ENCODE results near the gene TSPAN9. TPM values are rescaled to one million over a fixed set of nuclear protein-coding genes. Genes with fewer than 3 reads are reported as not detected.

The TSPAN9 gene
- total and polyA plus RNA-seq, 9 of the 15 experiments (the other 6 are each of a cell fraction or from before 2014, with no cell fraction given): 0.23 to 2.1 (median 0.60) TPM; not detected in 2

- TF ChIP-seq TOE1 (IDR thresholded peaks at IDR 0.05; ENCODE audit: borderline replicate concordance) (no peak), TOE1 (CRISPR knock-in tag; IDR thresholded peaks at IDR 0.05; ENCODE audit: borderline replicate concordance, low read depth) (no peak), RUNX1 (IDR thresholded peaks at IDR 0.05; ENCODE audit: low read depth) (no peak), NEUROD1 (IDR thresholded peaks at IDR 0.05; ENCODE audit: borderline replicate concordance, low read depth, low read length, partially characterized antibody) (no peak), RBM15 (IDR thresholded peaks at IDR 0.05; ENCODE audit: insufficient read depth, low read length) (no peak), ZFPM2 (CRISPR knock-in tag; IDR thresholded peaks at IDR 0.05) (no peak)
These were observed 188.2 kb downstream of the TSPAN9 start (continued) for GRCh38 chr12:3265406-3265805.

- no TSS peak for BruUV-seq (replicated peaks)
- Histone ChIP-seq H3K27ac (ENCODE audit: extremely low read depth, low read depth, low read length) (no peak overlapping the region), H3K4me3 (no peak overlapping the region), H3K9me1 (ENCODE audit: control insufficient read depth, insufficient read depth, low read length) (no peaks in the 10 kb centered on the region), H3K36me3 (ENCODE audit: control insufficient read depth, insufficient read depth, low read length) (no peaks in the 10 kb centered on the region), H4K20me1 (replicated peaks; ENCODE audit: control insufficient read depth, insufficient read depth, low read length) (no peaks in the 10 kb centered on the region), H3K79me2 (ENCODE audit: control insufficient read depth, insufficient read depth, low read length) (no peaks in the 10 kb centered on the region), H3K4me2 (ENCODE audit: insufficient read depth, low read length) (no peak overlapping the region), H2AFZ (ENCODE audit: low read depth, low read length) (no peak overlapping the region), H3K9me3 (replicated peaks; ENCODE audit: control insufficient read depth, insufficient read depth, low read depth, low read length) (no peaks in the 10 kb centered on the region), H3K4me1 (replicated peaks in 1 of 2; ENCODE audit: control insufficient read depth in 2 of 2, insufficient read depth in 2 of 2, low read length in 2 of 2) (no peaks in the 10 kb centered on the region), H3K9ac (ENCODE audit: insufficient read depth in 1 of 2, low read depth in 2 of 2, low read length in 2 of 2) (no peak overlapping the region), H3K27me3 (ENCODE audit: control insufficient read depth in 2 of 2, insufficient read depth in 2 of 2, low read length in 2 of 2) (peaks cover 11 to 47% of the 10 kb centered on the region in 2 experiments; a peak in 4 of 5 replicates)
- FAIRE-seq: no peak
- 0% methylated on average over 7 of the region's 8 CpGs for WGBS (ENCODE audit: insufficient coverage, low coverage, missing lambda C conversion rate)
- TF ChIP-seq ZNF280B (CRISPR knock-in tag; IDR thresholded peaks at IDR 0.05) (no peak), CBX3 (IDR thresholded peaks at IDR 0.05; ENCODE audit: borderline replicate concordance in 1 of 2, low read length in 2 of 2) (no peak), MNT (conservative IDR thresholded peaks at IDR 0.05) (no peak), ZBTB9 (CRISPR knock-in tag; IDR thresholded peaks at IDR 0.05) (no peak), MTA3 (IDR thresholded peaks at IDR 0.05; ENCODE audit: borderline replicate concordance) (no peak), GTF2A2 (tag; IDR thresholded peaks at IDR 0.05) (no peak)
- intact Hi-C loops (cut with micrococcal nuclease) (no loop called here), in situ Hi-C loops (cut with MboI) (no loop called here)
- DNase-seq (ENCODE audit: extremely low read depth in 1 of 4, low spot score in 3 of 4): no peak
- ChIA-PET POLR2A (interaction anchor here (1.1 kb wide), 1 partner anchor 20 kb away, joined by 3 read pairs; no protein-coding TSS in a partner anchor), CTCF (ENCODE audit: low intra/inter-chr PET ratio) (no interaction called here)
- no peak for ATAC-seq
These were observed 189.5 kb downstream of the TSPAN9 start for GRCh38 chr12:3266638-3267037.

All from K562 (cell line).